HG03521 (cell line): ENCODE results near the gene PPP1CA.
"Not testable (repeated sequence)": the region's sequence is repeated elsewhere in the genome, so short reads cannot be mapped to it uniquely, and the experiment has no call there.

Source experiments
- ATAC-seq: cut with Tn5 transposase; IDR thresholded peaks from one replicate; pipeline ENCODE4 v1.9.1; 2021; ENCODE audit warnings: mild to moderate bottlenecking, moderate library complexity; ENCODE audit not compliant: unreplicated experiment

The PPP1CA gene

DNA sequence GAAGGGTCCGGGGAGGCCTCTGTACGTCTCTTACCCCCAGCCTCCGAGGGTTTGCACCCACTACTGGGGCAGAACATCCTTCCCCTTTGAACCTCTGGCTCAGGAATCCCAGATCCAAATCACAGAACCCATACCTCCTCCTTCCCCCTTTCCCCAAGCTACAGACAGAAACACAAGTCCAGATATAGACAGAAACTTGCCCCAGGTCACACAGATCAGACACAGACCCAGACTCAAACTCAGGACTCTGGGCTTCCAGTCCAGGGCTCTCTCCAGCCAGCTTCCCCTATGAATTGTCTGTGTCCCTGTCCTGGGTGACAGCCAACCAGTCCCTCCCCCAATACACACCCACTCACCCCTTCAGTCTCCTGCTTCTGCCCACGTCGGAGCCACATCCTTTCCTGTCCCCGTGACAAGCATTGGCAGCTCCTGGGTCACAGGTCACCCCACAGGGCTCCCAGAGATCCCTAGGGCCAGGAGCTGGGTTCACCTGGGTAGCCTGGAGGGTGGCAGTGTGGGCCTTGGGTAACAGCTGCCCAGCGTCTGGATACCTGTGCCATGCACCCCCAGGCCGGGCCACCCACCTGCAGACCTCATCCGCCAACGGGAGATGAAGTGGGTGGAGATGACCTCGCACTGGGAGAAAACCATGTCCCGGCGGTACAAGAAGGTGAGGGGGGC lies 3.0 kb upstream of the PPP1CA start:
- ATAC-seq = no peak

DNA sequence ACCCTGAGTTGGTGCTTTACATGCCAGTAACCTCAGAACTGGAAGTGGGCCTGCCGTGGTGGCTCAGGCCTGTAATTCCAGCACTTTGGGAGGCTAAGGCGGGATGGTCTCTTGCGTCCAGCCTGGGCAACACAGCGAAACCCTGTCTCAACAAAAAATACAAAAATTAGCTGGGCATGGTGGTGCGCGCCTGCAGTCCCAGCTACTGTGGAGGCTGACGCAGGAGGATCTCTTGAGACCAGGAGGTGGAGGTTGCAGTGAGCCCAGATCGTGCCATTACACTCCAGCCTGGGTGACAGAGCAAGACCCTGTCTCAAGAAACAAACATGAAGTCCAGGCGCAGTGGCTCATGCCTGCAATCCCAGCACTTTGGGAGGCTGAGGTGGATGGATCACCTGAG lies 1.4 kb upstream of the PPP1CA start:
- ATAC-seq = not testable (repeated sequence)

DNA sequence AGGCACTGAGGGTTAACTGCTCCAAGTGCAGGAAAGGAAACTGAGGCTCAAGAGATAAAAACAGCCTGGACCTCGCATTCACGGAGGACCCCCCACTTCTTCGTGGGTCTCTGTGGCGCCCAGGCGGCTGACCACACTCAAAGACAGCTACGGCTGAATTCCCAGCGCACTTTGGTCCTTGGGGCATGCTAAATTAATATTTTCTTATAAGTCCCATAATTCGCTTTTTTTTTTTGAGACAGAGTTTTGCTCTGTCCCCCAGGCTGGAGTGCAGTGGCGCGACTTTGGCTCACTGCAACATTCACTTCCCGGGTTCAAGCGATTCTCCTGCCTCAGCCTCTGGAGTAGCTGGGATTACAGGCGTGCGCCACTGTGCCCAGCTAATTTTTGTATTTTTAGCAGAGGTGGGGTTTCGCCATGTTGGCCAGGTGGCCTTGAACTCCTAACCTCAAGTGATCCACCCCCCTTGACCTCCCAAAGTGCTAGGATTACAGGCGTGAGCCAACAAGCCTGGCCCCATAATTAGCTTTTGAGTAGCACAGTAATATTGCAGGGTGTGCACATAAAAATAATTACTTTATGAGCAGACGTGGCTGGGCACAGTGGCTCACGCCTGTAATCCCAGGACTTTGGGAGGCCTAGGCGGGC lies 658 bp upstream of the PPP1CA start:
- ATAC-seq = not testable (repeated sequence)

GRCh38 chr11:67400942-67401494 lies 640 bp downstream of the PPP1CA start:
- ATAC-seq = no peak

DNA sequence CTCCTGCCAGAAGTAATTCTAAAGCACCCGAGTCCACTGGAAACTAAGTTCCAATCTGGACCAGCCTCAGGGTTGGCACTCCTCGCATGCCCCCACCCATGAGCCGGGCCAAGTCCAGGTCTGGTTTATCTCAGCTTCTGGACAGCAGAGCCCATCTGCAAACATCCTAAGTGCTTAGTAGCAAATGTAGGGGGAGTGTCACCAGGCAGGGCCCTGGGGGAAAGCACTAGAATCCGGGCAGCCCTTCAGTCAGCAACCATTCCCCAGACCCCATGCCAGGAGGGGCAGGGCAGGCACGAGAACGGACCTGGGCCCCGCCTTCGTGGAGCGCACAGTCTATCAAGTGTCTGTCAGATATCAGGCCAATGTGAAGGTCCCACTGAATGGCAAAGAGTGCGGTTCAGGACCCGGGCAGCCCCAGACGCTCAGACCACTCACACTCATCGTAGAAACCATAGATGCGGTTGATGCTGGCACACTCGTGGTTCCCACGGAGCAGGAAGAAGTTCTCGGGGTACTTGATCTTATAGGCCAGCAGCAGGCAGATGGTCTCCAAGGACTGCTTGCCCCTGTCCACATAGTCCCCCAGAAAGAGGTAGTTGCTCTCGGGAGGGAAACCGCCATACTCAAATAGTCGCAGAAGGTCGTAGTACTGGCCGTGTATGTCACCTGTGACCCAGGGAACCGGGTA lies 1.3 kb downstream of the PPP1CA start:
- ATAC-seq = no peak

DNA sequence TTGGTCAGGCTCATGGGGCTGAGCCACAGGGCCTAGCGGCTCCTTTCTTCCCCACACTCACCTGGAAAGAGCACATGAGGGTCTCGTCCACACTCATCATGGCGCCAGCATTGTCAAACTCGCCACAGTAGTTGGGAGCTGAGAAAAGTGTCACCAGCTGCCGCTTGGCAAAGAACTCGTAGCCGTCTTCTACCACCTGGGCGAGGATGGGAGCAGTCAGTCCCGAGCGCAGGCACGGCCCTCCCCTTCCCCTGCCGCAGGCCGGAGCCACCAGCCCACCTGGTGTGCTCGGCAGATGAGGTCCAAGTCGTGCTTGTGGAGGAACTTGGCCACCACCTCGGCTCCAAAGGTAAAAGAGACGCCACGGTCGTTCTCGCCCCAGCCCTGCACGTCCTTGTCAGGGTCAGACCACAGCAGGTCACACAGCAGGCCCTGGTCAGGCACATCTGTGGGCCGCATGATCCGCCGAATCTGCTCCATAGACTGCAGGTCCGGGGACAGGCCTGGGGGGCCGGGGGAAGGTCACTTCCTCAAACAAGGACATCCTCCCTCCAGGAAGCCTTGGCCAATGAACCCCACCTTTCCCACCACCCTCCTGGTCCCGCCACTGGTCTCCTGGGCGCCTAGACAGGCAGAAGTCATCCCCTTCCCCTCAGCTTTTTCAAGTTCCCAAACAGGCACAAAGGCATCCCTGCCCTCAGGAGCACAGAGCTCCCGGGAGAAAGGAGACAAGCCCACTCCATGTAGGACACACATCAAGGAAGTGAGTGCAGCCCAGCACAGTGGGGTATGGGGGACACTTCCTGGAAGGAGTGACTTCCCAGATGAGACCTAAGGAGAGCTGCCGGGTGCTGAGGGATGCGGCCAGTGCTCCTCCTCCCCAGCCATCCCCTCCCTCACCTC lies 2.7 kb downstream of the PPP1CA start:
- no peak for ATAC-seq

DNA sequence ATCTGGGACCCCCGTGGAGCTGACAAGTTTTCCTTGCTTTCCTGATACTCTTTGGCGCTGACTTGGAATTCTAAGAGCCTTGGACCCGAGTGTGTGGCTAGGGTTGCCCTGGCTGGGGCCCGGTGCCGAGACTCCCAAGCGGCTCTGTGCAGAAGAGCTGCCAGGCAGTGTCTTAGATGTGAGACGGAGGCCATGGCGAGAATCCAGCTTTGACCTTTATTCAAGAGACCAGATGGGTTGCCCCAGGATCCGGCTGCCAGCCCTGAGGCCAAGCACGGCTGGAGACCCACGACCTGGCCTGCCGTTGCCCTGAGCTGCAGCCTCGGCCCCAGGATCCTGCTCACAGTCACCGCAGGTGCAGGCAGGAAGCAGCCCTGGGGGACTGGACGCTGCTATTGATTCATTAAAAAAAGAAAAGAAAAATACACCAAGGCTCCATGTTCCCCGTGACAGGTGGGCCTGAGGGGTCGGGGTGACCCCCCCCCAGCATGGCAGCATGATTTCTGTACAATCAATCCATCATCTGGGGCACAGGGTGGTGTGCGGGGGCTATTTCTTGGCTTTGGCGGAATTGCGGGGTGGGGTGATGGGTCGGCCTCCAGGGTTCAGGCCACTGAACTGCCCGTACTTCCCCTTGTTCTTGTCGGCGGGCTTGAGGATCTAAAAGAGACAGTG lies 3.5 kb downstream of the PPP1CA start:
- no peak for ATAC-seq

GRCh38 chr11:67397536-67397935 lies 4.1 kb downstream of the PPP1CA start:
- ATAC-seq = no peak

GRCh38 chr11:67396587-67397389 lies 4.9 kb downstream of the PPP1CA start:
- ATAC-seq = no peak

GRCh38 chr11:67396259-67396581 lies 5.4 kb downstream of the PPP1CA start:
- ATAC-seq = no peak

DNA sequence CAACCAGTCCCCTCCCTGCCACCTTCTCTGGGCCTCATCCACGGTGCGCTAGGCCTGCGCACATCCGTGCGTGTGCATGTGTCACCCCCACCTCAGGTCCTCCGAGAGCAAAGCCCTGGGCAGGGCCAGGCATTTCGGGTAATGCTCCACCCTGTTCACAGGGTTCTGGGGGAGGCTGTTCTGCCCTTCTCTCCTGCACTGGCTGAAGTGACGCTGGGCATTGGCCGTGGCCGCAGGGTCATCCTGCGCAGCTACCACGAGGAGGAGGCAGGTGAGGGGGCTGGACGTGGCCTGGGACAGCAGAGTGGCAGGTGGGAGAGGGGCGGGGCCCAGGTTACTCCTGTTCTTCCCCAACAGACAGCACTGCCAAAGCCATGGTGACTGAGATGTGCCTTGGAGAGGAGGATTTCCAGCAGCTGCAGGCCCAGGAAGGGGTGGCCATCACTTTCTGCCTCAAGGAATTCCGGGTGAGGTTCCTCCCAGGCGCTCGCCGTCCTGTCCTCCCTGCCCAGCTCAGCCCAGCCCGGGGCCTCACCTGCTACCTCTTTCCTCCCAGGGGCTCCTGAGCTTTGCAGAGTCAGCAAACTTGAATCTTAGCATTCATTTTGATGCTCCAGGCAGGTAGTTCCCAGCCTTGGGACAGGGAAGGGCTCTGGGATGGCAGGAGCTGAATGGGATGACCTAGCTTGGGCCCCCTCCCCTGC lies 6.0 kb downstream of the PPP1CA start:
- ATAC-seq = no peak

GRCh38 chr11:67393990-67394389 lies 7.7 kb downstream of the PPP1CA start:
- ATAC-seq = no peak

DNA sequence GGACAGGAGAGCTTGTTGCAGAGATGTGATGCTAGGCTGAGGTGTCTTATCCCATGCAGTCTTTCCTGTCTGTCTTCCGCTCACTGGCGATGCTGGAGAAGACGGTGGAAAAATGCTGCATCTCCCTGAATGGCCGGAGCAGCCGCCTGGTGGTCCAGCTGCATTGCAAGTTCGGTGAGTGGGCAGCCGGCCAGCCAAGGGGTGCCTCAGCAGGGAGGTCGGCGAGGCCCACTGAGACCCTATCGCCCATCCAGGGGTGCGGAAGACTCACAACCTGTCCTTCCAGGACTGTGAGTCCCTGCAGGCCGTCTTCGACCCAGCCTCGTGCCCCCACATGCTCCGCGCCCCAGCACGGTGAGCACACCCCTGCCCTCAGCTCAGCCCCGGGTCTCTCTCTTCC lies 8.2 kb downstream of the PPP1CA start:
- no peak for ATAC-seq

- no peak for ATAC-seq
Measured at GRCh38 chr11:67392183-67392715, 9.4 kb downstream of the PPP1CA start.

DNA sequence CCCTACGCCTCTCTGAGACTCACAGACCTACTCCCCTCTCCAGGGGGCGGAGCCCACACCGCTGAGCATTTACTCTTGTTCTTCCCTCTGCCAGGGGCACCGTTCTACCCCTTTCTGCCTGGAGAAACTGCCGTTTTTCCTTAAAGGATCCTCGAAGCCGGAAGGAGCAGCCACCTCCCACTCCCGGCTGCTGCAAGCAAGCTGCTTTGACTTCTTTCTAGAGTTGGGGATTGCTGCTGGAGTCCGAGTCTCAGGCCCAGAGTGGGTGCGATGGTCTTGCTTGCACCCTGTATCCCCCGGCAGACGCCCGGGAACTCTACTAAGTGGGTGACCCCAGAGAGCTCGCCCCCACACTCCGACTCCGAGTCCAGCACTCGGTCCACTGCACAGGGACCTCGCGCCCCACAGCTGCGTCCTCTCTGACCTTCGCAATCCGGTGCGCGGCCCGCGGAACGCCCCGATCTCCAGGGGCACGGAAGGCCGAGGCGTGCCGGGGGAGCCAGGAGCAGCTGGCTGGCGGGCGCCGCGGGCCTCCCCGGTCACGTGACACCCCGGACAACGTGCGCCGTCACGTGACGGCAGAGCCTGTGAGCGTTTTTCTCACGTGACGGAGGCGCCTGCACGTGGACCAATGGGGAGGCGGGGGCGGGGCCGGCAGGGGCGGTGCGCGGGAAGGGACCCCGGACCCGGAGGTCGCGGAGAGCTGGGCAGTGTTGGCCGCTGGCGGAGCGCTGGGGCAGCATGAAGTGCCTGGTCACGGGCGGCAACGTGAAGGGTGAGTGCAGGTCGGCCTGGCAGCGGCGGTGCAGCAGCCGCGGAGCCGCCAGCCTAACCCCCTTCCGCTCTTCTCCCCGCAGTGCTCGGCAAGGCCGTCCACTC lies 10.1 kb downstream of the PPP1CA start, which contains the start of gene RAD9A:
Gene RAD9A (plus strand): TSS at position 683 of the 879 bp plus-strand sequence. CDS start 59 bp downstream, at position 742.
- ATAC-seq = peak; percentile 65

- ATAC-seq = no peak
Measured at GRCh38 chr11:67390947-67391303, 10.7 kb downstream of the PPP1CA start.

DNA sequence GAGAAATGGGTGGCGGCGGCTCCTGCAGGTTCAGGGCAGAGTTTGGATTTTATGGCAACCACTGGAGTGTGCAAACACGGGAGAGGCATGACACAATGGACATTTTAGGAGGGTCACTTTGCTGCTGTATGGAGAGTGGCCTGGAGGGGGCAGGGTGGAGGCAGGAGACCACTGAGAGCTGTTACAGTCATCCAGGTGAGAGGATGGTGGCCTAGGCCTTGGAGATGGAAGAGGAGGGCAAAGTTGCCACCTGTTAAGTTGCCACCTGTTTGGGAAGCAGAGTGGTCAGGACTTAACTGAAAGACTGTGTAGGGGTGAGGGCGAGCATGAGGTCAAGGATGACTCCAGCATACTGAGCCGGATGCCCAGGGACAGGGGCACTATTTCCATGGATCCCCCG lies 12.2 kb downstream of the PPP1CA start:
- no peak for ATAC-seq

GRCh38 chr11:67387518-67387917 lies 14.1 kb downstream of the PPP1CA start:
- no peak for ATAC-seq
